Heart left ventricle (tissue), 16 donors: ENCODE data around the gene EIF5B. TPM values are rescaled to one million over a fixed set of nuclear protein-coding genes. Genes with fewer than 3 reads are reported as not detected.

ENCODE experiments used
- ATAC-seq, 4 donors: fragments of 200-7000 bp; cut with Tn5 transposase; one replicate each; pipeline ENCODE4 v1.9.1; 2020 to 2022; ENCODE audit warnings: moderate library complexity in 4 of 4, mild to moderate bottlenecking in 3 of 4, moderate number of reproducible peaks in 1 of 4
- DNase-seq, 5 donors: peaks; one replicate each; pipeline ENCODE4 v3.0.0-alpha.2; 2020
- H3K27ac ChIP-seq, 12 donors: fragments of 200-600 bp; sonication (generic) in 4 of 12; one replicate each; pipeline versions ENCODE4 v1.5.0 to v1.8.0; 2016 to 2022; ENCODE audit warnings: mild to moderate bottlenecking in 2 of 12
- H3K27me3 ChIP-seq, 9 donors: fragments of 200-600 bp; sonication (generic) in 2 of 9; one replicate each; pipeline versions ENCODE4 v1.5.1 to v1.8.0; 2016 to 2022; ENCODE audit warnings: mild to moderate bottlenecking in 3 of 9
- H3K36me3 ChIP-seq, 9 donors: fragments of 200-600 bp; sonication (generic) in 2 of 9; one replicate each; pipeline versions ENCODE4 v1.5.0 to v1.8.0; 2018 to 2022; ENCODE audit warnings: mild to moderate bottlenecking in 2 of 9
- H3K4me1 ChIP-seq, 12 donors: fragments of 200-600 bp; sonication (generic) in 4 of 12; one replicate each; pipeline versions ENCODE4 v1.5.0 to v1.8.0; 2016 to 2022; ENCODE audit warnings: mild to moderate bottlenecking in 3 of 12
- H3K4me3 ChIP-seq, 12 donors: fragments of 200-600 bp; sonication (generic) in 4 of 12; one replicate each; pipeline versions ENCODE4 v1.5.0 to v1.8.0; 2017 to 2022; ENCODE audit warnings: mild to moderate bottlenecking in 9 of 12, moderate library complexity in 4 of 12
- H3K9me3 ChIP-seq, 12 donors: fragments of 200-600 bp; sonication (generic) in 4 of 12; one replicate each; pipeline versions ENCODE4 v1.5.0 to v1.8.0; 2016 to 2022; ENCODE audit warnings: mild to moderate bottlenecking in 1 of 12
- POLR2A ChIP-seq, 2 donors: fragments of 450-650 bp; IDR thresholded peaks; one replicate each; pipeline ENCODE4 v1.6.1; 2017; ENCODE audit warnings: antibody characterized with exemption in 2 of 2, mild to moderate bottlenecking in 2 of 2, moderate library complexity in 2 of 2
- WGBS, 4 donors: extraction: QIAGEN DNeasy Blood & Tissue Kit in 2 of 4; methylation state at CpG; one replicate each; pipeline versions ENCODE4 v1.1.5 to v1.1.7; 2013 to 2018; 5-methylcytosine and 5-hydroxymethylcytosine counted together
- intact Hi-C, 10 donors: fragments of 100-400 bp; cut with DNase I; formaldehyde crosslinking; loops; one replicate each; pipeline versions ENCODE4 v1.11.1 to v1.14.2; 2022
- polyA plus RNA-seq, 2 donors: library from polyadenylated mRNA; stranded (reverse); fragments of 200-250 nt; gene quantifications; one replicate each; pipeline ENCODE4 v1.2.3, GENCODE V29; 2013
- total RNA-seq, 9 donors: library from RNA; depleted of rRNA in 2 of 9; stranded (reverse); fragments of >200 nt in 2 of 9; fragmentation: NEBNext Ultra II Directional in 3 of 9; extraction: Animal tissue kit (Norgen Biotek cat#: 25700) in 3 of 9; gene quantifications; one replicate each; pipeline versions ENCODE4 v1.1.0 to v1.2.4, GENCODE V29; 2016 to 2023
- TF ChIP-seq, protein P1 (sequence below), 12 donors: fragments of 200-600 bp; sonication (generic) in 4 of 12; IDR thresholded peaks; one replicate each; pipeline versions ENCODE4 v1.5.0 to v1.8.0; 2018 to 2022; ENCODE audit warnings: antibody characterized with exemption in 12 of 12, mild to moderate bottlenecking in 5 of 12
- donor health status: ischemic (EF 13 %, LVEDD 7.1; RV severe dilation, severe dysfunction).
- donor health status: healthy with polysubstance abuse.
- donor health status: DM: no; HTN: yes; CAD: no.
- donor health status: DM: no; HTN: no; CAD: no.
- donor health status: ischemic (EF 25% LVEDD 6.9; RV normal size, moderate dysfunction).
- donor health status: ischemic (EF 25% LVEDD 5.7; RV mildly dilated, moderate dysfunction).
- donor health status: healthy.
- donor health status: DM: yes; HTN: yes; CAD: no.
- donor health status: ischemic (EF 35%, LVEDD 5.7; RV mildly dilated, moderate dysfunction).
- donor health status: nonischemic (EF 11% LVEDD 7.7; RV severe dilation, severe dysfunction).
- donor health status: DM: yes; HTN: yes; CAD: no.
- donor health status: PGD.
- donor health status: ischemic (EF 29% LVEDD 5.4; RV normal size, mild dysfunction).
- donor health status: nonischemic (EF 23%, LVEDD 6.1; RV moderate dilation, normal function).

The EIF5B gene
- total and polyA plus RNA-seq, 11 donors = 56.1 to 165 (median 91.9) TPM

DNA sequence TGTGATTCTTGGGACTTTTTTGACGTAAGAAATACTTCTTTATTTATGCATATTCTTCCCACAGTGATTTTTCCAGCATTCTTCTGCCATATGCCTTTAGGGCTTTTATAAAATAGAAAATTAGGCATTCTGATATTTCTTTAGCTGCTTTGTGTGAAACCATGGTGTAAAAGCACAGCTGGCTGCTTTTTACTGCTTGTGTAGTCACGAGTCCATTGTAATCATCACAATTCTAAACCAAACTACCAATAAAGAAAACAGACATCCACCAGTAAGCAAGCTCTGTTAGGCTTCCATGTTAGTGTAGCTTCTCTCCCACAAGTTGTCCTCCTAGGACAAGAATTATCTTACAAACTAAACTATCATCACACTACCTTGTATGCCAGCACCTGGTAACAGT, 62.6 kb downstream of the EIF5B start:
- H3K36me3 ChIP-seq = peaks cover 0 to 100% (median 96%) of the 10 kb centered on the region in 9 donors
- ATAC-seq (no peak), DNase-seq (no peak)
- peaks cover 0 to 52% (median 14%) of the 10 kb centered on the region in 12 donors for H3K4me1 ChIP-seq
- intact Hi-C loops = loop anchor here in 2 of 10 donors (5.0 kb wide), 1 partner anchor 62 kb away; the partner anchor contains the start of genes EIF5B (in 2 of the 2) and TXNDC9 (in 2 of the 2)
- 89 to 94% (median 92%) methylated on average over 2 of the region's 2 CpGs for WGBS, 4 donors
- H3K4me3 ChIP-seq = no peak overlapping the region
- no peak for TF ChIP-seq POLR2A (IDR thresholded peaks at IDR 0.05)
- TF ChIP-seq, protein P1, sequence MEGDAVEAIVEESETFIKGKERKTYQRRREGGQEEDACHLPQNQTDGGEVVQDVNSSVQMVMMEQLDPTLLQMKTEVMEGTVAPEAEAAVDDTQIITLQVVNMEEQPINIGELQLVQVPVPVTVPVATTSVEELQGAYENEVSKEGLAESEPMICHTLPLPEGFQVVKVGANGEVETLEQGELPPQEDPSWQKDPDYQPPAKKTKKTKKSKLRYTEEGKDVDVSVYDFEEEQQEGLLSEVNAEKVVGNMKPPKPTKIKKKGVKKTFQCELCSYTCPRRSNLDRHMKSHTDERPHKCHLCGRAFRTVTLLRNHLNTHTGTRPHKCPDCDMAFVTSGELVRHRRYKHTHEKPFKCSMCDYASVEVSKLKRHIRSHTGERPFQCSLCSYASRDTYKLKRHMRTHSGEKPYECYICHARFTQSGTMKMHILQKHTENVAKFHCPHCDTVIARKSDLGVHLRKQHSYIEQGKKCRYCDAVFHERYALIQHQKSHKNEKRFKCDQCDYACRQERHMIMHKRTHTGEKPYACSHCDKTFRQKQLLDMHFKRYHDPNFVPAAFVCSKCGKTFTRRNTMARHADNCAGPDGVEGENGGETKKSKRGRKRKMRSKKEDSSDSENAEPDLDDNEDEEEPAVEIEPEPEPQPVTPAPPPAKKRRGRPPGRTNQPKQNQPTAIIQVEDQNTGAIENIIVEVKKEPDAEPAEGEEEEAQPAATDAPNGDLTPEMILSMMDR (IDR thresholded peaks at IDR 0.05) = no peak
- no peaks in the 10 kb centered on the region for H3K9me3 ChIP-seq
- H3K27me3 ChIP-seq = no peaks in the 10 kb centered on the region
- peak overlapping the region in 9 of 12 donors; percentile 64 to 85 (median 75) for H3K27ac ChIP-seq

GRCh38 chr2:99401841-99402240, 64.7 kb downstream of the EIF5B start:
- DNase-seq = no peak
- ATAC-seq = no peak
- peaks cover 0 to 100% (median 97%) of the 10 kb centered on the region in 9 donors for H3K36me3 ChIP-seq
- no peaks in the 10 kb centered on the region for H3K9me3 ChIP-seq
- 84 to 89% (median 85%) methylated on average over 4 of the region's 4 CpGs for WGBS, 4 donors
- peak overlapping the region in 3 of 12 donors; percentile 18 to 71 (median 47) for H3K27ac ChIP-seq
- no peaks in the 10 kb centered on the region for H3K27me3 ChIP-seq
- peak overlapping the region in 1 of 12 donors; percentile 44 for H3K4me3 ChIP-seq
- no peak for TF ChIP-seq POLR2A (IDR thresholded peaks at IDR 0.05)
- TF ChIP-seq, protein P1 (IDR thresholded peaks at IDR 0.05) = no peak
- peaks cover 0 to 59% (median 15%) of the 10 kb centered on the region in 12 donors for H3K4me1 ChIP-seq
- intact Hi-C loops = loop anchor here in 2 of 10 donors (5.0 kb wide), 1 partner anchor 65 kb away; the partner anchor contains the start of genes EIF5B (in 2 of the 2) and TXNDC9 (in 2 of the 2)

GRCh38 chr2:99403084-99403483, 65.9 kb downstream of the EIF5B start:
- DNase-seq = no peak
- Histone ChIP-seq H3K27ac (peak overlapping the region in 10 of 12 donors; percentile 34 to 86 (median 62)), H3K9me3 (no peaks in the 10 kb centered on the region), H3K4me1 (peaks cover 0 to 48% (median 10%) of the 10 kb centered on the region in 12 donors), H3K4me3 (peak overlapping the region in 2 of 12 donors; percentile 38 to 44), H3K27me3 (no peaks in the 10 kb centered on the region), H3K36me3 (peaks cover 0 to 100% (median 98%) of the 10 kb centered on the region in 9 donors)
- TF ChIP-seq, protein P1 (IDR thresholded peaks at IDR 0.05) = no peak
- no peak for TF ChIP-seq POLR2A (IDR thresholded peaks at IDR 0.05)
- ATAC-seq = no peak
- intact Hi-C loops = loop anchor here in 2 of 10 donors (5.0 kb wide), 1 partner anchor 66 kb away; the partner anchor contains the start of genes EIF5B (in 2 of the 2) and TXNDC9 (in 2 of the 2)

DNA sequence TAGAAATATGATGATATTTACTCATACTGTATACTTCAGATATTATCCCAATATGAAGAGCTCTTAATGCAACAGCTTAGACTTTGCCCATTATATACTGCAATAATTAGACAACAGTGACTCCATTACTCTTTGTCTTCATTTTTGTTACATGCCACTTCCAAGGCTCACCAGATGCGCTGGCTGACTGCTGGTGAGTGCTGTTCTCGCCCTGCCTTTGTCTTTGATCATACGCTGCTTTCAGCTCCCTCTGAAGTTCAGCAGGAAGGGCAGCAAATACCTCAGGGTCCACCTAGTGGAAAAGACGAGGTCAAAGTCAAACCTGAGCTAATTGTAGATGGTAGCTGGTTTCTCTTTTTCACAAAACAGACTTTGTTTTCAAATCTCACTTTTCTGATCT, 66.3 kb downstream of the EIF5B start:
- WGBS, 4 donors = 34 to 65% (median 46%) methylated on average over 4 of the region's 4 CpGs
- H3K4me1 ChIP-seq = peaks cover 0 to 46% (median 10%) of the 10 kb centered on the region in 12 donors
- peak overlapping the region in 11 of 12 donors; percentile 18 to 86 (median 65) for H3K27ac ChIP-seq
- H3K4me3 ChIP-seq = peak overlapping the region in 4 of 12 donors; percentile 5 to 44 (median 28)
- intact Hi-C loops = loop anchor here in 2 of 10 donors (5.0 kb wide), 1 partner anchor 66 kb away; the partner anchor contains the start of genes EIF5B (in 2 of the 2) and TXNDC9 (in 2 of the 2)
- ATAC-seq = peak; percentile 22 to 65 (median 57)
- DNase-seq = peak in 1 of 5 donors; percentile 53
- TF ChIP-seq POLR2A (IDR thresholded peaks at IDR 0.05) = no peak
- TF ChIP-seq, protein P1 (IDR thresholded peaks at IDR 0.05) = peak in 5 of 12 donors; percentile 8 to 19 (median 17)
- H3K36me3 ChIP-seq = peaks cover 0 to 100% (median 98%) of the 10 kb centered on the region in 9 donors
- no peaks in the 10 kb centered on the region for H3K27me3 ChIP-seq
- H3K9me3 ChIP-seq = no peaks in the 10 kb centered on the region
